ENCODE results near the gene SNTG2.

GRCh38 chr2:1159013-1159412 is 208.4 kb downstream of the SNTG2 start:
- no peak for TF ChIP-seq EZH2 (IDR thresholded peaks at IDR 0.05; ENCODE audit: low read length, missing control alignments)
- TF ChIP-seq CTCF (conservative IDR thresholded peaks at IDR 0.05 in 1 of 2, IDR thresholded peaks at IDR 0.05 in 1 of 2; ENCODE audit: low read depth in 1 of 2, low read length in 2 of 2) = no peak
